ENCODE measurements around the gene CREG1.

CREG1 gene

DNA sequence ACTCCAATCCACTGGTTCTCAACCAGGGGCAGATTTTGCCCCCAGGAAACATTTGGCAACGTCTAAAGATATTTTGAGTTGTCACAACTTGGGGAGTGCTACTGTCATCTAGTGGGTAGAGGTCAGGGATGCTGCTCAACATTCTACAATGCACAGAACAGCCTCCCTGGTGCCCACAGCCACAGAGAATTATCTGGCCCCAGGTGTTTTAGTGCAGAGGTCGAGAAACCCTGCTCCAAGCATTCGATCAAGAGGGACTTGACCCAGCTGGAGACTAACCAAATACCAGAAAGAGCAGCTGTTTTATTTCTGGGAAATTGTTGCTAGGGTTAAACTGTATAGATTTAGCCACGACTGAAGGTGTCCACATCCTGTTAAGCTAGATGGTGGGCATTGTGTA is 54.5 kb downstream of the CREG1 start:
- Histone ChIP-seq H3K27ac (ENCODE audit: extremely low read depth, low read depth, low read length) (no peak overlapping the region), H3K4me1 (ENCODE audit: control insufficient read depth, insufficient read depth, low read length) (no peaks in the 10 kb centered on the region), H3K4me3 (ENCODE audit: low read depth, low read length) (no peak overlapping the region), H3K9me3 (ENCODE audit: control insufficient read depth, insufficient read depth, low read depth, low read length) (no peaks in the 10 kb centered on the region), H3K36me3 (ENCODE audit: control insufficient read depth in 2 of 2, insufficient read depth in 1 of 2, low read length in 2 of 2) (no peaks in the 10 kb centered on the region)
- TF ChIP-seq, protein P1, sequence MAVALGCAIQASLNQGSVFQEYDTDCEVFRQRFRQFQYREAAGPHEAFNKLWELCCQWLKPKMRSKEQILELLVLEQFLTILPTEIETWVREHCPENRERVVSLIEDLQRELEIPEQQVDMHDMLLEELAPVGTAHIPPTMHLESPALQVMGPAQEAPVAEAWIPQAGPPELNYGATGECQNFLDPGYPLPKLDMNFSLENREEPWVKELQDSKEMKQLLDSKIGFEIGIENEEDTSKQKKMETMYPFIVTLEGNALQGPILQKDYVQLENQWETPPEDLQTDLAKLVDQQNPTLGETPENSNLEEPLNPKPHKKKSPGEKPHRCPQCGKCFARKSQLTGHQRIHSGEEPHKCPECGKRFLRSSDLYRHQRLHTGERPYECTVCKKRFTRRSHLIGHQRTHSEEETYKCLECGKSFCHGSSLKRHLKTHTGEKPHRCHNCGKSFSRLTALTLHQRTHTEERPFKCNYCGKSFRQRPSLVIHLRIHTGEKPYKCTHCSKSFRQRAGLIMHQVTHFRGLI (tag by site-specific recombination; IDR thresholded peaks at IDR 0.05), result no peak
- TF ChIP-seq ZNF248 (tag by site-specific recombination; IDR thresholded peaks at IDR 0.05), result no peak
- no peak for TF ChIP-seq ZNF114 (tag by site-specific recombination; IDR thresholded peaks at IDR 0.05)
- TF ChIP-seq, protein P2, sequence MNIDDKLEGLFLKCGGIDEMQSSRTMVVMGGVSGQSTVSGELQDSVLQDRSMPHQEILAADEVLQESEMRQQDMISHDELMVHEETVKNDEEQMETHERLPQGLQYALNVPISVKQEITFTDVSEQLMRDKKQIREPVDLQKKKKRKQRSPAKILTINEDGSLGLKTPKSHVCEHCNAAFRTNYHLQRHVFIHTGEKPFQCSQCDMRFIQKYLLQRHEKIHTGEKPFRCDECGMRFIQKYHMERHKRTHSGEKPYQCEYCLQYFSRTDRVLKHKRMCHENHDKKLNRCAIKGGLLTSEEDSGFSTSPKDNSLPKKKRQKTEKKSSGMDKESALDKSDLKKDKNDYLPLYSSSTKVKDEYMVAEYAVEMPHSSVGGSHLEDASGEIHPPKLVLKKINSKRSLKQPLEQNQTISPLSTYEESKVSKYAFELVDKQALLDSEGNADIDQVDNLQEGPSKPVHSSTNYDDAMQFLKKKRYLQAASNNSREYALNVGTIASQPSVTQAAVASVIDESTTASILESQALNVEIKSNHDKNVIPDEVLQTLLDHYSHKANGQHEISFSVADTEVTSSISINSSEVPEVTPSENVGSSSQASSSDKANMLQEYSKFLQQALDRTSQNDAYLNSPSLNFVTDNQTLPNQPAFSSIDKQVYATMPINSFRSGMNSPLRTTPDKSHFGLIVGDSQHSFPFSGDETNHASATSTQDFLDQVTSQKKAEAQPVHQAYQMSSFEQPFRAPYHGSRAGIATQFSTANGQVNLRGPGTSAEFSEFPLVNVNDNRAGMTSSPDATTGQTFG (tag by site-specific recombination; IDR thresholded peaks at IDR 0.05; ENCODE audit: borderline replicate concordance), result no peak
- no peak for TF ChIP-seq ZNF777 (tag by site-specific recombination; IDR thresholded peaks at IDR 0.05; ENCODE audit: borderline replicate concordance)
- no peak for TF ChIP-seq SP2 (tag by site-specific recombination; IDR thresholded peaks at IDR 0.05)
- TF ChIP-seq ZNF548 (tag by site-specific recombination; IDR thresholded peaks at IDR 0.05), result no peak
- TF ChIP-seq ZNF266 (tag by site-specific recombination; IDR thresholded peaks at IDR 0.05; ENCODE audit: low read depth), result no peak
- TF ChIP-seq ZNF292 (tag by site-specific recombination; IDR thresholded peaks at IDR 0.05; ENCODE audit: borderline replicate concordance, low read depth), result no peak
- TF ChIP-seq GLIS2 (tag by site-specific recombination; IDR thresholded peaks at IDR 0.05), result no peak
- no peak for TF ChIP-seq ZEB2 (tag by site-specific recombination; IDR thresholded peaks at IDR 0.05)
- TF ChIP-seq, protein P3, sequence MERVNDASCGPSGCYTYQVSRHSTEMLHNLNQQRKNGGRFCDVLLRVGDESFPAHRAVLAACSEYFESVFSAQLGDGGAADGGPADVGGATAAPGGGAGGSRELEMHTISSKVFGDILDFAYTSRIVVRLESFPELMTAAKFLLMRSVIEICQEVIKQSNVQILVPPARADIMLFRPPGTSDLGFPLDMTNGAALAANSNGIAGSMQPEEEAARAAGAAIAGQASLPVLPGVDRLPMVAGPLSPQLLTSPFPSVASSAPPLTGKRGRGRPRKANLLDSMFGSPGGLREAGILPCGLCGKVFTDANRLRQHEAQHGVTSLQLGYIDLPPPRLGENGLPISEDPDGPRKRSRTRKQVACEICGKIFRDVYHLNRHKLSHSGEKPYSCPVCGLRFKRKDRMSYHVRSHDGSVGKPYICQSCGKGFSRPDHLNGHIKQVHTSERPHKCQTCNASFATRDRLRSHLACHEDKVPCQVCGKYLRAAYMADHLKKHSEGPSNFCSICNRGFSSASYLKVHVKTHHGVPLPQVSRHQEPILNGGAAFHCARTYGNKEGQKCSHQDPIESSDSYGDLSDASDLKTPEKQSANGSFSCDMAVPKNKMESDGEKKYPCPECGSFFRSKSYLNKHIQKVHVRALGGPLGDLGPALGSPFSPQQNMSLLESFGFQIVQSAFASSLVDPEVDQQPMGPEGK (tag by site-specific recombination; IDR thresholded peaks at IDR 0.05), result no peak
- no peak for TF ChIP-seq ZNF707 (tag by site-specific recombination; IDR thresholded peaks at IDR 0.05)
- no peak for TF ChIP-seq MEIS1 (CRISPR knock-in tag; IDR thresholded peaks at IDR 0.05; ENCODE audit: borderline replicate concordance)
- TF ChIP-seq, protein P4, sequence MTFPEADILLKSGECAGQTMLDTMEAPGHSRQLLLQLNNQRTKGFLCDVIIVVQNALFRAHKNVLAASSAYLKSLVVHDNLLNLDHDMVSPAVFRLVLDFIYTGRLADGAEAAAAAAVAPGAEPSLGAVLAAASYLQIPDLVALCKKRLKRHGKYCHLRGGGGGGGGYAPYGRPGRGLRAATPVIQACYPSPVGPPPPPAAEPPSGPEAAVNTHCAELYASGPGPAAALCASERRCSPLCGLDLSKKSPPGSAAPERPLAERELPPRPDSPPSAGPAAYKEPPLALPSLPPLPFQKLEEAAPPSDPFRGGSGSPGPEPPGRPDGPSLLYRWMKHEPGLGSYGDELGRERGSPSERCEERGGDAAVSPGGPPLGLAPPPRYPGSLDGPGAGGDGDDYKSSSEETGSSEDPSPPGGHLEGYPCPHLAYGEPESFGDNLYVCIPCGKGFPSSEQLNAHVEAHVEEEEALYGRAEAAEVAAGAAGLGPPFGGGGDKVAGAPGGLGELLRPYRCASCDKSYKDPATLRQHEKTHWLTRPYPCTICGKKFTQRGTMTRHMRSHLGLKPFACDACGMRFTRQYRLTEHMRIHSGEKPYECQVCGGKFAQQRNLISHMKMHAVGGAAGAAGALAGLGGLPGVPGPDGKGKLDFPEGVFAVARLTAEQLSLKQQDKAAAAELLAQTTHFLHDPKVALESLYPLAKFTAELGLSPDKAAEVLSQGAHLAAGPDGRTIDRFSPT (tag by site-specific recombination; IDR thresholded peaks at IDR 0.05), result no peak
- no peak for TF ChIP-seq ZNF544 (tag by site-specific recombination; IDR thresholded peaks at IDR 0.05)
- TF ChIP-seq ZNF510 (tag by site-specific recombination; IDR thresholded peaks at IDR 0.05; ENCODE audit: insufficient replicate concordance), result no peak
- TF ChIP-seq ZFHX2 (tag by site-specific recombination; conservative IDR thresholded peaks at IDR 0.05), result no peak
- ChIA-PET CTCF (interaction anchor here (1.1 kb wide), 1 partner anchor 589 kb away, joined by 3 read pairs; no protein-coding TSS in a partner anchor), POLR2A (no interaction called here)
